Glomerular visceral epithelial cell (primary cell): ENCODE results near the gene HDAC9.
A peak's percentile ranks its signal among the peaks of the same experiment; 100 is the strongest.

Source experiments
- DNase-seq: peaks from one replicate; pipeline ENCODE4 v3.0.0-alpha.2; 2016; ENCODE audit errors: extremely low spot score

Gene HDAC9

DNA sequence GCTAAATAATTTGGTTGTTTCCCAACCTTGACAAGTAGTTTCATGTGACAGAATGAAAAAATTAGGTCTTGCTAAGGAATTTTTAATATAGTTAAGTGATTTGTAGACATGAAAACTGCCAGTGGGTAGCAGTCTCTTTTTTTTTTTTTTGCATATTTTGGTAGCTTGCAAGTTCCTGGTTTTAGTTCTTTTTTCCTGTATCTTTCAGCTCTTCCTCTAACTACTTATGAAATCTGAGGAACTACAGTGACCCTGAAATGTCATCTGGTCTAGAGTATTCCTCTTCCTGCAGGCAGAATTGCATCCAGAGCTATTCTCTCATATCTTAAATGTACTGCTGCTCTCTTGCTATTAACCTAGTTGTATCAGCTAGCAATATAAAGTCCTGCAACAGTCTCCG lies 160.4 kb downstream of the HDAC9 start:
- no peak for DNase-seq

DNA sequence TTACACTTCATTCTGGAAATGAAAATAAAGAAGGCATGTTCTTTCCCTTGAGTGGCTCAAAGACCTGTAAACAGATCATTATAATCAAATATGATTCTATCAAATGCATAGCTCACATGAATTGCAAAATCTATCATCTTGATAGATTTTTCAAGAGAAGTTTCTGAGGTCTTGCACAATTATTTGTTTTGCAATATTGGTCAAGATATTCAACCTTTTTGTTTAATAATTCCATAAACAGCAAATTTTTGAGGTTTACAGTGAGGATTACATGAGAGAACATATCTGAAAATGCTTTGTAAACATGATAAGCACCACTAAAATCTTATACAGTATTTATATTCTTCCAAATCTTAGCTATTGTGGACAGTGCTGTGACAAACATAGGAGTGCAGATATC lies 160.8 kb downstream of the HDAC9 start:
- DNase-seq, result no peak

GRCh38 chr7:18659746-18660145 lies 164.2 kb downstream of the HDAC9 start:
- DNase-seq, result no peak

GRCh38 chr7:18663321-18663720 lies 167.8 kb downstream of the HDAC9 start:
- DNase-seq, result no peak

DNA sequence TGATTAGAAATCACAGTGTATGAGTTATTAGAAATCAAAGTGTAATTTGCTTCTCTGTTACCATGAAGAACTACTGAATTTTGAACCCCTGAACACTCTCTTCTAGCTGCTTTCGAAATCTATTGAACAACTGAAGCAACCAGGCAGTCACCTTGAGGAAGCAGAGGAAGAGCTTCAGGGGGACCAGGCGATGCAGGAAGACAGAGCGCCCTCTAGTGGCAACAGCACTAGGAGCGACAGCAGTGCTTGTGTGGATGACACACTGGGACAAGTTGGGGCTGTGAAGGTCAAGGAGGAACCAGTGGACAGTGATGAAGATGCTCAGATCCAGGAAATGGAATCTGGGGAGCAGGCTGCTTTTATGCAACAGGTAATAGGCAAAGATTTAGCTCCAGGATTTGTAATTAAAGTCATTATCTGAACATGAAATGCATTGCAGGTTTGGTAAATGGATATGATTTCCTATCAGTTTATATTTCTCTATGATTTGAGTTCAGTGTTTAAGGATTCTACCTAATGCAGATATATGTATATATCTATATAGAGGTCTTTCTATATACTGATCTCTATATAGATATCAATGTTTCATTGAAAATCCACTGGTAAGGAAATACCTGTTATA lies 170.7 kb downstream of the HDAC9 start:
- peak; percentile 64 for DNase-seq

- peak; percentile 47 for DNase-seq
These were observed 171.9 kb downstream of the HDAC9 start for GRCh38 chr7:18667466-18667865.

DNA sequence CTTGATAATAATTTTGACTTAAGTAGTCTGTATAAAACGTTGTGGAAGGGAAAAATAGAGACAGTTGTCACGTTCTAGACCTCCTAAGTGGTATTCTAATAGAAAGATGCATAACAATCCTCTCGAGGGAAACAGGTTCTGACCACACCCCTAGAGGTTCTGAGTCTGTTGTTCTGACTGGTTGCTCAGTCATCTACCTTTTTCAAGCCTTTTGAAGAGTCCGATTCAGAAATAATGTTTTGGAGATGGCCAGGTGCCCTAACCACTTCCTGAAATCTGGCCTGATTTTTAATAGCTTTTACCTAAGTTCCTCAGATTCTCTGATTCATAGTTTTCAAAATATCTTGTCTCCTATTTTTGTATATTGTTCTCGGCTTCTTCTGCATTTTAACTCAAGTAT lies 175.6 kb downstream of the HDAC9 start:
- DNase-seq, result no peak

- no peak for DNase-seq
These were observed 180.0 kb downstream of the HDAC9 start for GRCh38 chr7:18675579-18675978.

DNA sequence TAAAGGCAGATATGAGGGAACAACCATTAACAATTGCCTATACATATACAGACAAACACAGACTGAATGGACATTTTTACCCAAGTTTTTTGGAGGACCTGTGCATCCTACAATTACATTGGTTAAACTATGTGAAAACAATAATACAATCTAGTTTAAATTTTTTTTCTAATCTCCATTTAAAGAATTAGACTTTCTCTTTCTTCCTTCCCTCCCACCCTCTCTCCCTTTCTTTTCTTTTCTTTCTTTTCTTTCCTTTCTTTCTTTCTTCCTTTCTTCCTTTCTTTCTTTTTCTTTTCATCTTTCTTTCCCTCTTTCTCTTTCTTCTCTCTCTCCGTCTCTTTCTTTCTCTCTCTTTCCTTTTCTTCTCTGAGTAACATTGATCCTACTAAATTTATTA lies 183.7 kb downstream of the HDAC9 start:
- DNase-seq, result no peak

DNA sequence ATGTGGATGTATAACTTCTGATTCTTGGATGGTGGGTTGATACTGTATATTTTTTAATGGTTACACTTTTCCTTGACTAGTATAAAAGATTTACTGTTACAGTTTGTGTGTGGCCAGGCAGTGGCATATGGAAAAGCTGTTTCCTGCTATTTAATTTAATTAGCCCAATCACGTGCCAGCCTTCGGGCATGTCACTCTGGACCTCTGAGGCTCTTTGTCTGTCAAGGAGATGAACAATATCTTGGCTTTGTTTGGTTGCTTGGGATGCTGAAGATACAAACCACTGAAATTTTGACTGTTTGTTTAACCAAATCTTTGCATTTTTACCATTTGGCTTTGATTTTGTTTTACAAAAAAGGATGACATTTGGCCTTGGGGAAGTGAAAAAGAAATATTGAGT lies 185.0 kb downstream of the HDAC9 start:
- DNase-seq, result no peak

GRCh38 chr7:18684916-18685315 lies 189.4 kb downstream of the HDAC9 start:
- DNase-seq, result no peak

GRCh38 chr7:18685971-18686370 lies 190.4 kb downstream of the HDAC9 start:
- DNase-seq, result no peak

DNA sequence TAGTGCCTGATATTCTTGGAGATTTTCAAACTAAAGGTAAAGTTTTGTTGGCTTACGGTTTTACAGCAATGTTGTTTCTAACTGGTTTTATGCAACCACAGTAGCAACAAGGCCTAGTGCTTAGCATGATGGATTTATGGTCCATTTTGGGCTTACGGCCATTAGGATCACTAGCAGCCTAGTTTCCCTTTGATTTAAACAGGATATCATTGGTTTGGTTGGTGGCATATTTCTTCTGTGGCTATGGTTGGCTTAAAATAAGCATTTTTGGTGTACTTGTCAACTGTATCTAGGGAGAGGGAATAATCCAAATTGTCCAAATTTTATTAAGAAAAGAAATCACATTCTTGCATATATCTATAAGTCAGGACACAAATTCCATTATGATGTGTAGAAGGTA lies 194.0 kb downstream of the HDAC9 start:
- no peak for DNase-seq

DNA sequence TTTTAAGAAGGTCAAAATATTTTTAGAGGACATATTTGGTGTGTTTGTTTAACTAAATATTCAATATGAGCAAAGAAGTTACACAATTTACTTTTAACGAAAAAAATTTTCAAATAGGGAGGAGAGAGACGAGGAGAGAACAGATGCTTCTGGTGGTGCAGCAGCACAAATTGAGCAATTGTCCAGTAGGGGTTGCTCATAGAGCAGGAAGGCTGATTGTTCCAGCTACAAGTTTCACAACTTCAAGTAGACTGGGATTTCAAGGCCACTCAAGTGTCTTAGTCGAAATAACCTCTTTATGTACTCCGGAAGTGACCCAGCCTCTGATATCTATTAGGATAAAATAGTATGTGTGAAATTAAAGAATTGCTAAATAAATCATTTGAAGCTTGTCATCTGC lies 197.9 kb downstream of the HDAC9 start:
- peak; percentile 30 for DNase-seq

GRCh38 chr7:18693816-18694215 lies 198.3 kb downstream of the HDAC9 start:
- no peak for DNase-seq

- DNase-seq, result no peak
These were observed 198.9 kb downstream of the HDAC9 start for GRCh38 chr7:18694484-18694883.

DNA sequence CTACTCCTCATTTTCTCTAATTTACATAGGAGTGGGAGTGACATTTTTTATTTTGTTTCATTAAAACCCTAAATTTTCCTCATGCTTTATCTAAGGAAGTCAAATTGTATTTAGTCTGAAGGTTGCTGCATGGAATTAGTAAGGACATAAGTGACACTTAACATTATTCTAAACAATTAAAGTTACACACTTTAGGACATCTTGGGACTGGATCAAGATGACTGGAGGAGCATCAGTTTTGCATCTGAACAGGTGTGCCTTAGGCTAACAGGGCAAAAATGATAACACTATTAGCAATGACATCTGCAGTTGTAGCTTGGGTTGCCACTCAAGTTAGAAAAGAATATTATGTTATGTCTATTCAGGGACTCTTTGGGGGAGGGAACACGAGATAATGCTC lies 199.4 kb downstream of the HDAC9 start:
- no peak for DNase-seq

DNA sequence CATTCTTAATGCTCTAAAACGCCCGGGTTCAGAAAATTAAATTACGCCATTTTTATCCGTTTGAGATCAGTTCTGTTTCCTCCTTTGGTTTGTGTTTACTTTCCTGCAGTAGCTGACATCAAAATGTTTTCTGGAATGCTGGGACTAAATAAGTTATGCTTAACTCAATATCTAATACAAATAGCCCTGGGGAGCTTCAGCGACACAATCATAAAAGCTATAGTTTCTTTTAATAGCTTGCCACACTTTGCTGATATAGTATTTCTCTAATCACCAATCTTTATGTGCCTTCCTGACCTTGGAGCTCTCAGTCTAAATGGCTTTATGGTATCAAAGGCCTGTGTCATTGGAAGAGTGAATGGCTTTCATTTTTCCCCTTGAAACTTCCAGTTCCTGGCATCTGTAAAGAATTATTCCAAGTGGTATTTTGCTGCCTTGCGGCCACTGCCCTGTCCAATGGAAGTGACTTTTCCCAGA lies 202.7 kb downstream of the HDAC9 start:
- no peak for DNase-seq

DNA sequence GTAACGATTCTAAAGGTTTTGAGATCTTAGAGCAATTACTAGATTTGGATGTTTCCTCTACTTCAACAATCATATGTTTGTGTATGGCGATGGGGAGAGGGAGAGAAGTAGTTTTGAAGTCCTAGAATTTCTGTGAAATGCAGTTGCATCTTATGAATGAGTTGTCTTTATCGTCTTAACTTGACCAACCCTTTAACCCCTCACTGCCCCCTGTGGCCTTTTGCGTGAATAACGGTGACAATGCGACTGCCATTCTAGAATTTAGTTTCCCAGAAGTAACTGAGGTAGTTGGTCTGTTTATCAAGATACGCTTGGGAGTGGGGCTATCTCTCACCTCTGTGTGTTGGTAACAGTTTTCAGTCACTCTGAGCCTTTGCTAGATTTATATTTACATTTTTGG lies 204.6 kb downstream of the HDAC9 start:
- DNase-seq, result no peak

DNA sequence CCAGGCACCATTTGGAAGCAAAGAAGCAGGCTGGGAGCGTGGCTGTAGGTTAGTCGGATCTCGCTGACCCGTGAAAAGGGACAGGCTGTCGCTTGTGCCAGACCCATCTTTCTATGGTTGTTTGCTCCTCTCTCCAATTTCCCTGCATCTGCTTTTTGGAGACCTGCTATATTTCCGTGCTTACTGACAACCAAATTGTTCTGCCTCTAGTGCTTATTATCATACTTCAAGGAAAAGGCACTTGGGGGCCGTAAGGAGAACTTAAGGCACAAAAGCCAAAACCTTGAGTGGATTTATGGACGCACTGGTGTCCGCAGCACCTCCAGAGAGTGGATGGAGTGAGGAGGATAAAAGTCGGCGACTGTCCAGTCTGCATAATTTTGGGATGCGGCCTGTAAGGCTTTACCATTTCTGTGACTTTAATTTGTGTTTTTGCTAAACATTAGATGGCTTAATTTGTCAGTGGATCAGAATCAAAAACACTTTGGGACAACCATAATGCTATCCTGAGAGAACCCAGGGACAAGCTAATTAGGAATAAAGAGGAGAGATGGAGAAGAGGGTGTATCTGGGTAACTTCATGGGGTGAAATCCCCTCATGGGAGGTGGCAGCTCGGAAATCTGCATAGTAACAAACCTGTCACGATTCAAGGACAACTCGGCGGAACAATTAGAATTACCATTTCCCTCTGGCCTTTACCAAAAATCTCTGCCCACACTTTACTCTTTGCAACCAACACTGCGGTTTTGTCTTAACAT lies 206.7 kb downstream of the HDAC9 start:
- DNase-seq, result no peak

- no peak for DNase-seq
These were observed 208.1 kb downstream of the HDAC9 start for GRCh38 chr7:18703685-18704084.

DNA sequence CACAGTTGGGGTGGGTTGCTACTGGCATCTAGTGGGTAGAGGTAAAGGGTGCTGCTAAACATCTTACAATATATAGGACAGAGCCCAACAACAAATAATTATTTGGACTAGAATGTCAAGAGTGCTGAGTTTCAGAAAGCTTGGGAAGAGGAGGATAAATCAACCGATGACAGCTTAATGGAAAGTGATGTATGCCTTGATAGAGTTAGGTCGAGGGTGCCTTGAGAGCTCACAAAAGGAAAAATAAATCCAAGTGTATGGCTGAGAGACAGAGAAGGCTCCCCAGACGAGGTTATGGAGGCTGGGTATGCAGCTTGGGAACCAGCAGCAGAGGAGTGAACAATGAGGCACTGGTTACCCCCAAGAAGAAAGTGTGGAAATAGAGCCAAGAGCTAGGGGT lies 211.1 kb downstream of the HDAC9 start:
- DNase-seq, result no peak

- DNase-seq, result no peak
These were observed 212.7 kb downstream of the HDAC9 start for GRCh38 chr7:18708204-18708603.

- no peak for DNase-seq
These were observed 220.4 kb downstream of the HDAC9 start for GRCh38 chr7:18715988-18716387.
